ENCODE measurements around the gene NADSYN1. TPM values are rescaled to one million over a fixed set of nuclear protein-coding genes. Genes with fewer than 3 reads are reported as not detected.

The NADSYN1 gene
- polyA plus RNA-seq, 1 donor from 2014 or later, result 66.9 TPM

DNA sequence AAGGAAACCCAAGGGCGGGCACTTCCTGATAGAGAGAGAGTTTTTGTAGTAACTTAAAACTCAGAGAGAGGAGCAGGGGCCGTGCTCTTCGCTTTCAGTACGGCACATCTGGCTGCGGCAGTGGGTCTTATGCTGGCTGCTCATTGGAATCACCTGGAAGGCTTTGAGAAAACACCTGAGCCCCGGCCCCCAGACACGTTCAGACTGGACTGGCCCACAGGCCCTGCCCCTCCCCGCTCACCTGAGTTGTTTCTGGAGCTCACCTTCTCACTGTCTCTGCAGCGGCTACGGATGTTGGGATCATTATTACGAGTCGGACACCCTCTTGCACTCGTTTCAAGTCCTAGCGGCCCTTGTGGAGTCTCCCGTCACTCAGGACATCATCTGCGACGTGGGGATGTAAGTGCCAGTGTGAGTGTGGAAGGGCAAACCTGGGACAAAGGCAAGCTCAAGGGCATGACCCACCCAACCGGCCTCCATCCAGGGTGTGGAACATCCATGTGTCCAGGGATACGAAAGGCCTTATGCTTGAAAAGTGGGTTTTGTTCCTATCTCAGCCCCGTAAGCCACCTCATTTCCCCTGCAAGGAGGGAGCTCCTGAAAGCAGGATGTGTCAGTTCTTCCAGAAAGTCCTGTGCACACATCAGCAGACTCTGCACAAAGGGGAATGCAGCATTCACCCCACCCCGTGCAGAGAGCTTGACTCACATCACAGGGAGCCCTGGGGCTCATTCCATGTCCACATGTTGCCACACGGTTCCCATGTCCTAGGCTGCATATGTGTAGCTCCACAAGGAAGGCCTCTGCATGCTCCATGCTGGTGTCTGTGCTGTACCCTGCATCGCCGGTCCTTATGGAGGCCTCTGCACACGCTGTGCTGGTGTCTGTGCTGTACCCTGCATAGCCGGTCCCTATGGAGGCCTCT is 5.4 kb downstream of the NADSYN1 start:
- Histone ChIP-seq H3K9ac (ENCODE audit: low read length) (no peak overlapping the region), H3F3A (ENCODE audit: insufficient read depth, low read length, poor library complexity, severe bottlenecking) (no peaks in the 10 kb centered on the region), H3K9me2 (ENCODE audit: insufficient read depth, low read length) (no peaks in the 10 kb centered on the region), H4K20me1 (ENCODE audit: insufficient read depth) (no peaks in the 10 kb centered on the region), H3K27me3 (ENCODE audit: insufficient read depth, low read depth, low read length) (no peaks in the 10 kb centered on the region), H2AFZ (ENCODE audit: low read depth, low read length) (no peak overlapping the region), H3K4me3 (ENCODE audit: low read length) (no peak overlapping the region), H3K4me2 (ENCODE audit: low read length) (no peak overlapping the region), H3K79me2 (replicated peaks; ENCODE audit: insufficient read depth, low read length) (no peaks in the 10 kb centered on the region), H3K27ac (ENCODE audit: low read length) (no peak overlapping the region), H3K36me3 (ENCODE audit: insufficient read depth, low read length) (peaks cover 7% of the 10 kb centered on the region), H3K9me3 (ENCODE audit: low read length) (no peaks in the 10 kb centered on the region)
- TF ChIP-seq RAD21 (conservative IDR thresholded peaks at IDR 0.05) (no peak), EZH2 (IDR thresholded peaks at IDR 0.05; ENCODE audit: borderline replicate concordance, insufficient read depth, low read length, poor library complexity, severe bottlenecking) (no peak), TAF1 (IDR thresholded peaks at IDR 0.05; ENCODE audit: low read depth) (no peak), SMC3 (conservative IDR thresholded peaks at IDR 0.05; ENCODE audit: poor library complexity) (no peak), MXI1 (conservative IDR thresholded peaks at IDR 0.05; ENCODE audit: poor library complexity, severe bottlenecking) (no peak)
- TF ChIP-seq, protein P1, sequence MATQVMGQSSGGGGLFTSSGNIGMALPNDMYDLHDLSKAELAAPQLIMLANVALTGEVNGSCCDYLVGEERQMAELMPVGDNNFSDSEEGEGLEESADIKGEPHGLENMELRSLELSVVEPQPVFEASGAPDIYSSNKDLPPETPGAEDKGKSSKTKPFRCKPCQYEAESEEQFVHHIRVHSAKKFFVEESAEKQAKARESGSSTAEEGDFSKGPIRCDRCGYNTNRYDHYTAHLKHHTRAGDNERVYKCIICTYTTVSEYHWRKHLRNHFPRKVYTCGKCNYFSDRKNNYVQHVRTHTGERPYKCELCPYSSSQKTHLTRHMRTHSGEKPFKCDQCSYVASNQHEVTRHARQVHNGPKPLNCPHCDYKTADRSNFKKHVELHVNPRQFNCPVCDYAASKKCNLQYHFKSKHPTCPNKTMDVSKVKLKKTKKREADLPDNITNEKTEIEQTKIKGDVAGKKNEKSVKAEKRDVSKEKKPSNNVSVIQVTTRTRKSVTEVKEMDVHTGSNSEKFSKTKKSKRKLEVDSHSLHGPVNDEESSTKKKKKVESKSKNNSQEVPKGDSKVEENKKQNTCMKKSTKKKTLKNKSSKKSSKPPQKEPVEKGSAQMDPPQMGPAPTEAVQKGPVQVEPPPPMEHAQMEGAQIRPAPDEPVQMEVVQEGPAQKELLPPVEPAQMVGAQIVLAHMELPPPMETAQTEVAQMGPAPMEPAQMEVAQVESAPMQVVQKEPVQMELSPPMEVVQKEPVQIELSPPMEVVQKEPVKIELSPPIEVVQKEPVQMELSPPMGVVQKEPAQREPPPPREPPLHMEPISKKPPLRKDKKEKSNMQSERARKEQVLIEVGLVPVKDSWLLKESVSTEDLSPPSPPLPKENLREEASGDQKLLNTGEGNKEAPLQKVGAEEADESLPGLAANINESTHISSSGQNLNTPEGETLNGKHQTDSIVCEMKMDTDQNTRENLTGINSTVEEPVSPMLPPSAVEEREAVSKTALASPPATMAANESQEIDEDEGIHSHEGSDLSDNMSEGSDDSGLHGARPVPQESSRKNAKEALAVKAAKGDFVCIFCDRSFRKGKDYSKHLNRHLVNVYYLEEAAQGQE (IDR thresholded peaks at IDR 0.05; ENCODE audit: borderline replicate concordance), result no peak
- TF ChIP-seq, protein P2, sequence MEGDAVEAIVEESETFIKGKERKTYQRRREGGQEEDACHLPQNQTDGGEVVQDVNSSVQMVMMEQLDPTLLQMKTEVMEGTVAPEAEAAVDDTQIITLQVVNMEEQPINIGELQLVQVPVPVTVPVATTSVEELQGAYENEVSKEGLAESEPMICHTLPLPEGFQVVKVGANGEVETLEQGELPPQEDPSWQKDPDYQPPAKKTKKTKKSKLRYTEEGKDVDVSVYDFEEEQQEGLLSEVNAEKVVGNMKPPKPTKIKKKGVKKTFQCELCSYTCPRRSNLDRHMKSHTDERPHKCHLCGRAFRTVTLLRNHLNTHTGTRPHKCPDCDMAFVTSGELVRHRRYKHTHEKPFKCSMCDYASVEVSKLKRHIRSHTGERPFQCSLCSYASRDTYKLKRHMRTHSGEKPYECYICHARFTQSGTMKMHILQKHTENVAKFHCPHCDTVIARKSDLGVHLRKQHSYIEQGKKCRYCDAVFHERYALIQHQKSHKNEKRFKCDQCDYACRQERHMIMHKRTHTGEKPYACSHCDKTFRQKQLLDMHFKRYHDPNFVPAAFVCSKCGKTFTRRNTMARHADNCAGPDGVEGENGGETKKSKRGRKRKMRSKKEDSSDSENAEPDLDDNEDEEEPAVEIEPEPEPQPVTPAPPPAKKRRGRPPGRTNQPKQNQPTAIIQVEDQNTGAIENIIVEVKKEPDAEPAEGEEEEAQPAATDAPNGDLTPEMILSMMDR (IDR thresholded peaks at IDR 0.05; ENCODE audit: poor library complexity, severe bottlenecking), result no peak

GRCh38 chr11:71459076-71459766 is 6.2 kb downstream of the NADSYN1 start:
- Histone ChIP-seq H3K27me3 (ENCODE audit: insufficient read depth, low read depth, low read length) (no peaks in the 10 kb centered on the region), H3K79me2 (replicated peaks; ENCODE audit: insufficient read depth, low read length) (no peaks in the 10 kb centered on the region), H3K9ac (ENCODE audit: low read length) (no peak overlapping the region), H3K9me3 (ENCODE audit: low read length) (no peaks in the 10 kb centered on the region), H3K4me3 (ENCODE audit: low read length) (no peak overlapping the region), H3F3A (ENCODE audit: insufficient read depth, low read length, poor library complexity, severe bottlenecking) (no peaks in the 10 kb centered on the region), H4K20me1 (ENCODE audit: insufficient read depth) (no peaks in the 10 kb centered on the region), H3K36me3 (ENCODE audit: insufficient read depth, low read length) (peaks cover 7% of the 10 kb centered on the region), H3K4me2 (ENCODE audit: low read length) (no peak overlapping the region), H3K27ac (ENCODE audit: low read length) (no peak overlapping the region), H2AFZ (ENCODE audit: low read depth, low read length) (no peak overlapping the region), H3K9me2 (ENCODE audit: insufficient read depth, low read length) (no peaks in the 10 kb centered on the region)
- TF ChIP-seq EP300 (conservative IDR thresholded peaks at IDR 0.05; ENCODE audit: poor library complexity, severe bottlenecking) (no peak), RAD21 (conservative IDR thresholded peaks at IDR 0.05) (no peak), EZH2 (IDR thresholded peaks at IDR 0.05; ENCODE audit: borderline replicate concordance, insufficient read depth, low read length, poor library complexity, severe bottlenecking) (no peak), SMC3 (conservative IDR thresholded peaks at IDR 0.05; ENCODE audit: poor library complexity) (no peak), TAF1 (IDR thresholded peaks at IDR 0.05; ENCODE audit: low read depth) (no peak), MXI1 (conservative IDR thresholded peaks at IDR 0.05; ENCODE audit: poor library complexity, severe bottlenecking) (no peak), POLR2AphosphoS5 (IDR thresholded peaks at IDR 0.05) (no peak)
- TF ChIP-seq, protein P1 (IDR thresholded peaks at IDR 0.05; ENCODE audit: borderline replicate concordance), result no peak
- TF ChIP-seq, protein P2 (IDR thresholded peaks at IDR 0.05; ENCODE audit: poor library complexity, severe bottlenecking), result no peak
